Measurements from ENCODE around the gene RNF114.

DNA sequence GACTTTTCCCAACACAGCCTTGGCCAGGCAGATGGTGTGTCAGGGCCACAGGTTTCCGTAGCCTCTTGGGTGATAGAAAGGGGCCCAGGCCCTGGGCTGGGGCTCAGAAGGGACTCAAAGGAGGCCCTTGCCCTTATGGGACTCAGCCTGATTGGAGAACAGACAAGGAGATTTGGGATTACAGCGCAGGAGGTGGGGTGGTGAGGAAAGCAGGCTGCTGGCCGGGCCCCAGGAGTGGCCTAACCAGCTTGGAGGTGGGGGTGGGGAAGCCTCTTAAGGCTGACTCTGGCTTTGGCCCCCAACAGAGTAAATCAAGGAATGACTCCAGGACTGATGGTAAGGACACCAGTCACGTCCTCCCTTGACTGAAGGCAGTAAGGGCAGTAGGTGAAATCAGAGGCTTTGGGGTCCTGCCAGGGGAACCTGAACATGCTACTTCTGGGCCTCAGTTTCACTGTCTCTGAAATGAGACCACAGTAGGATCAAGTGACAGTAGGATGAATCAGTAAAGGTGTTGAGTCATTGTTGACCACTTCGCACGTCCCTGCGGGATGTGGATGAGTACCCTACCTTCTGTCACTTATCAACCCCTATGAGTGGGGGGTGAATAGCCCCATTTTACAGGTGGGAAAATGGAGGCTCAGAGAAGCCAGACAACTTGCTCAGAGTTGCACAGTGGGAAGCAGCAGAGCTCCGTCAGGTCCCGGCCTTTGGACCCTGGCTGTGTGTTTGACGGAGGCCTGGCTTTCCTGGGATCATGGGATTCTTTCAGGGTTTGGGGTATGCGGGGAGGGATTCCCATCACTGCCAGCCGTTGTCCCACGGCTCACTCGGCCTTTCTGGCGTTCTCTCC is 51.0 kb downstream of the RNF114 start:
- TF ChIP-seq GATA2 (IDR thresholded peaks at IDR 0.05; ENCODE audit: low read depth, low read length) (no peak), GATA3 (IDR thresholded peaks at IDR 0.05; ENCODE audit: low read depth, low read length) (no peak)

Measured in SH-SY5Y (cell line).